Parathyroid adenoma (tissue), 2 donors: Measurements from ENCODE around the gene USP7.

Experiments
- H2AFZ ChIP-seq: fragments of 300-600 bp; sonication (generic); one replicate; pipeline ENCODE4 v1.7.0; 2017; ENCODE audit warnings: antibody characterized with exemption, mild to moderate bottlenecking
- H3K27ac ChIP-seq: fragments of 300-600 bp; sonication (generic); one replicate; pipeline ENCODE4 v1.7.0; 2017
- H3K27me3 ChIP-seq: fragments of 300-600 bp; sonication (generic); one replicate; pipeline ENCODE4 v1.7.0; 2017; ENCODE audit warnings: low read length; ENCODE audit not compliant: control insufficient read depth, insufficient read depth
- H3K36me3 ChIP-seq: fragments of 300-600 bp; sonication (generic); one replicate; pipeline ENCODE4 v1.7.0; 2017; ENCODE audit warnings: low read length; ENCODE audit not compliant: control insufficient read depth, insufficient read depth
- H3K4me1 ChIP-seq: fragments of 300-600 bp; sonication (generic); one replicate; pipeline ENCODE4 v1.7.0; 2017; ENCODE audit warnings: control low read depth
- H3K4me2 ChIP-seq: fragments of 300-600 bp; sonication (generic); one replicate; pipeline ENCODE4 v1.7.0; 2017; ENCODE audit warnings: low read length
- H3K4me3 ChIP-seq: fragments of 300-600 bp; sonication (generic); one replicate; pipeline ENCODE4 v1.7.0; 2017; ENCODE audit warnings: low read depth, low read length
- H3K79me2 ChIP-seq: fragments of 300-600 bp; sonication (generic); one replicate; pipeline ENCODE4 v1.7.0; 2017; ENCODE audit warnings: control low read depth
- H3K9ac ChIP-seq: fragments of 300-600 bp; sonication (generic); one replicate; pipeline ENCODE4 v1.7.0; 2017; ENCODE audit warnings: mild to moderate bottlenecking
- H3K9me3 ChIP-seq: fragments of 300-600 bp; sonication (generic); one replicate; pipeline ENCODE4 v1.7.0; 2017; ENCODE audit warnings: low read length; ENCODE audit not compliant: control insufficient read depth
- CTCF ChIP-seq: fragments of 300-600 bp; sonication (generic); IDR thresholded peaks from one replicate; pipeline ENCODE4 v1.7.0; 2017; ENCODE audit warnings: antibody characterized with exemption, mild to moderate bottlenecking
- donor health status: primary hyperparathyroidism.

USP7 gene

GRCh38 chr16:8963821-8964441 lies at the start of gene USP7:
TSS of gene USP7 (minus strand) at chr16:8963906. CDS start at chr16:8963285, 621 bp downstream.
- Histone ChIP-seq H3K36me3 (no peaks in the 10 kb centered on the region), H3K4me1 (peaks cover 29% of the 10 kb centered on the region), H3K9ac (no peak within 1 kb of the TSS), H3K9me3 (no peaks in the 10 kb centered on the region), H2AFZ (peak within 1 kb of the TSS; percentile 99), H3K79me2 (peaks cover 36% of the 10 kb centered on the region), H3K4me3 (peak within 1 kb of the TSS; percentile 69), H3K27ac (peak within 1 kb of the TSS; percentile 56), H3K27me3 (no peaks in the 10 kb centered on the region), H3K4me2 (peak within 1 kb of the TSS; percentile 79)
- TF ChIP-seq CTCF: no peak

- no peak overlapping the region for H3K9ac ChIP-seq
- H3K79me2 ChIP-seq: no peaks in the 10 kb centered on the region
- peak overlapping the region; percentile 45 for H2AFZ ChIP-seq
- H3K9me3 ChIP-seq: no peaks in the 10 kb centered on the region
- H3K27me3 ChIP-seq: no peaks in the 10 kb centered on the region
- no peaks in the 10 kb centered on the region for H3K36me3 ChIP-seq
- TF ChIP-seq CTCF: no peak
- H3K4me2 ChIP-seq: no peak overlapping the region
- no peak overlapping the region for H3K4me3 ChIP-seq
- H3K4me1 ChIP-seq: no peaks in the 10 kb centered on the region
- H3K27ac ChIP-seq: no peak overlapping the region
Measured at GRCh38 chr16:9013508-9013864, 49.8 kb upstream of the USP7 start.

GRCh38 chr16:9012848-9013507 lies 49.3 kb upstream of the USP7 start:
- Histone ChIP-seq H3K4me3 (no peak overlapping the region), H3K9me3 (no peaks in the 10 kb centered on the region), H3K36me3 (no peaks in the 10 kb centered on the region), H2AFZ (peak overlapping the region; percentile 45), H3K9ac (no peak overlapping the region), H3K79me2 (no peaks in the 10 kb centered on the region), H3K27ac (no peak overlapping the region), H3K4me2 (no peak overlapping the region), H3K4me1 (no peaks in the 10 kb centered on the region), H3K27me3 (no peaks in the 10 kb centered on the region)
- no peak for TF ChIP-seq CTCF

GRCh38 chr16:9012330-9012729 lies 48.6 kb upstream of the USP7 start:
- Histone ChIP-seq H3K27me3 (no peaks in the 10 kb centered on the region), H2AFZ (no peak overlapping the region), H3K4me2 (no peak overlapping the region), H3K79me2 (no peaks in the 10 kb centered on the region), H3K9ac (no peak overlapping the region), H3K9me3 (no peaks in the 10 kb centered on the region), H3K36me3 (no peaks in the 10 kb centered on the region), H3K4me1 (no peaks in the 10 kb centered on the region), H3K27ac (no peak overlapping the region), H3K4me3 (no peak overlapping the region)
- no peak for TF ChIP-seq CTCF
